Measurements from ENCODE around the gene PLXNA2.

Gene PLXNA2

DNA sequence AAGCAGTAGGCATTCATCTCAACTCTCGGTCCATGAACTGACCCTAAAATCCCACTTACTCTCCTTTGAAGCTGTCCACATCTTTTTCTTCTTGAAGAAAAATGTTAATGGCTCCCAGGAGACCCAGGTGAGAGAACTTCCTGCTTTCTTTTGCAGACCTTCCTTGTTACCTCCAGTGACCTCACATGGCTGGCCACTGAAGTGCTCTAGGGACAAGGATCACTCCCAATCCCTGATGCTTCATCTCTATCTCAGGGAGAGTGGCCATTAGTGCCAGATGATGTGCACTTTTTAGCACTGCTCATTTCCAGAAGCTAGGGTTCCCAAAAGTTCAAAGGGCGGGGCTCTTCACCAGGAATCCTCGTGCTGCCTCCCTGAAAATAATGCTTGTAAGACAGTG, 16.2 kb downstream of the PLXNA2 start:
- no peak overlapping the region for H3K4me3 ChIP-seq (ENCODE audit: low read depth in 1 of 2, low read length in 2 of 2)
- H3K27me3 ChIP-seq (ENCODE audit: insufficient read depth, low read length, poor library complexity) = peaks cover 58% of the 10 kb centered on the region
- H3K27ac ChIP-seq (ENCODE audit: low read length) = no peak overlapping the region
- no peak for ATAC-seq (ENCODE audit: insufficient read depth, low read depth)
- H3K9me3 ChIP-seq (ENCODE audit: insufficient read depth, low read length, severe bottlenecking) = no peaks in the 10 kb centered on the region
- no peaks in the 10 kb centered on the region for H3K4me1 ChIP-seq (ENCODE audit: insufficient read depth, low read length)
- no peaks in the 10 kb centered on the region for H3K79me2 ChIP-seq (ENCODE audit: insufficient read depth, low read length)
- H3K36me3 ChIP-seq (ENCODE audit: insufficient read depth, low read length) = no peaks in the 10 kb centered on the region
- no peak overlapping the region for H2AFZ ChIP-seq (ENCODE audit: low read depth, low read length)
- no peak for TF ChIP-seq EZH2 (IDR thresholded peaks at IDR 0.05; ENCODE audit: borderline replicate concordance, low read depth, low read length, severe bottlenecking)
- no peak for TF ChIP-seq CTCF (IDR thresholded peaks at IDR 0.05; ENCODE audit: borderline replicate concordance, extremely low read depth, low read length, poor library complexity, severe bottlenecking)
- no peak overlapping the region for H3K9ac ChIP-seq (ENCODE audit: low read depth, low read length)
- no peak overlapping the region for H3K4me2 ChIP-seq (ENCODE audit: insufficient read depth, low read length)
- H4K20me1 ChIP-seq (ENCODE audit: insufficient read depth, low read length) = peaks cover 3% of the 10 kb centered on the region; the same call in 1 of the 2 replicates
- DNase-seq = no peak

GRCh38 chr1:208227366-208227765, 16.8 kb downstream of the PLXNA2 start:
- Histone ChIP-seq H3K36me3 (ENCODE audit: insufficient read depth, low read length) (no peaks in the 10 kb centered on the region), H3K79me2 (ENCODE audit: insufficient read depth, low read length) (no peaks in the 10 kb centered on the region), H4K20me1 (ENCODE audit: insufficient read depth, low read length) (peaks cover 3% of the 10 kb centered on the region; the same call in 1 of the 2 replicates), H3K4me2 (ENCODE audit: insufficient read depth, low read length) (no peak overlapping the region), H3K9ac (ENCODE audit: low read depth, low read length) (no peak overlapping the region), H3K27me3 (ENCODE audit: insufficient read depth, low read length, poor library complexity) (peaks cover 58% of the 10 kb centered on the region), H3K27ac (ENCODE audit: low read length) (no peak overlapping the region), H3K4me3 (ENCODE audit: low read depth in 1 of 2, low read length in 2 of 2) (no peak overlapping the region), H3K4me1 (ENCODE audit: insufficient read depth, low read length) (no peaks in the 10 kb centered on the region), H3K9me3 (ENCODE audit: insufficient read depth, low read length, severe bottlenecking) (no peaks in the 10 kb centered on the region), H2AFZ (ENCODE audit: low read depth, low read length) (no peak overlapping the region)
- ATAC-seq (ENCODE audit: insufficient read depth, low read depth) (no peak), DNase-seq (no peak)
- TF ChIP-seq EZH2 (IDR thresholded peaks at IDR 0.05; ENCODE audit: borderline replicate concordance, low read depth, low read length, severe bottlenecking) (no peak), CTCF (IDR thresholded peaks at IDR 0.05; ENCODE audit: borderline replicate concordance, extremely low read depth, low read length, poor library complexity, severe bottlenecking) (no peak)

DNA sequence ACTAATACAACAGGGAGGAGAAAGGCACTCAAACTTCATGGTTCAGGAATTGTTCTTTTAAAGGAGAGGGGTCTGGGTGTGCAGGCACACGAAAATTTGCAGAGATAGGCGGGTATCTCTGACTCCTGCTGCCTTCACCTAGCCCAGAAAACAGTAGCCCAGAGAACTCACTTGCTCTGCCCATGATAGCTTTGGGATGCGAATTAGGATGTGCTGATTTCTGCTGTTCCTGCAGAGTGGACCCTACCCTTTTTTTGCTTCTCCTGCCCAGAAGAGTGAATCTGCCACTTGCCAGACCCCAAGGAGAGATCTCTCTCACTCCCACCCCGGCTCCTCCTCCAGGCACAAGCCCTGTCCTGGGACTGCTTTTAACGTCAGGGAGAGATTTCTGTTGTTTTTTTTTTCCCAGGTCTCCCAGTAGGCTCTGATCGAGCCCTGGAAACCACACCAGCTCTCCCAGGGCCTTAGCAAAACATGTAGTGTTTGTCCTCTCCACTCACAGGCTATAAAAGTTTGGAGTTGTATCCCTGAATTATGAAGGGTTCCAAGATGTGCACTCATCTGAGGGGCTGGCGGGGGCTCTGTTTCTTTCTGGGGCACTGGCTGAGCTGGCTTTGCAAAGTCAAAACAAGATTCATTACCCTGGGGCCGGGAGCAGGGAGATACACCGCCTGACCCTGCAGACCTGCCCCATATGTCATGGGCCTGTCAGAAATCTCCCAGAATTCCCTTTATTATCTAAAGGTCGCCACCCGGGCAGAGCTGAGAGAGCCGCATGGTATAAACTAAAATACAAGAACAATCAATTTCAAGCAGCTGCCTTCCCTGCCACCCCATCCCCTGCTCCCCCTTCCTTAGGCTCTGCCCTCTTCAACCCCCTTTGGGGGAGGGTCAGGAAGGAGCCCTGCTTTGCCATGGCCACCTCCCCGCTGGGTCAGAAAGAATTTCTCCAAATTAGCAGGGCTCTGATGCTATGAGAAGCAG, 17.9 kb downstream of the PLXNA2 start:
- H3K9me3 ChIP-seq (ENCODE audit: insufficient read depth, low read length, severe bottlenecking) = no peaks in the 10 kb centered on the region
- H4K20me1 ChIP-seq (ENCODE audit: insufficient read depth, low read length) = peaks cover 3% of the 10 kb centered on the region; the same call in 1 of the 2 replicates
- H3K4me2 ChIP-seq (ENCODE audit: insufficient read depth, low read length) = no peak overlapping the region
- no peak overlapping the region for H3K27ac ChIP-seq (ENCODE audit: low read length)
- no peaks in the 10 kb centered on the region for H3K79me2 ChIP-seq (ENCODE audit: insufficient read depth, low read length)
- no peak for DNase-seq
- no peak overlapping the region for H2AFZ ChIP-seq (ENCODE audit: low read depth, low read length)
- peaks cover 48% of the 10 kb centered on the region for H3K27me3 ChIP-seq (ENCODE audit: insufficient read depth, low read length, poor library complexity)
- no peaks in the 10 kb centered on the region for H3K4me1 ChIP-seq (ENCODE audit: insufficient read depth, low read length)
- TF ChIP-seq CTCF (IDR thresholded peaks at IDR 0.05; ENCODE audit: borderline replicate concordance, extremely low read depth, low read length, poor library complexity, severe bottlenecking) = no peak
- no peak for TF ChIP-seq EZH2 (IDR thresholded peaks at IDR 0.05; ENCODE audit: borderline replicate concordance, low read depth, low read length, severe bottlenecking)
- H3K36me3 ChIP-seq (ENCODE audit: insufficient read depth, low read length) = no peaks in the 10 kb centered on the region
- ATAC-seq (ENCODE audit: insufficient read depth, low read depth) = no peak
- no peak overlapping the region for H3K4me3 ChIP-seq (ENCODE audit: low read depth in 1 of 2, low read length in 2 of 2)
- no peak overlapping the region for H3K9ac ChIP-seq (ENCODE audit: low read depth, low read length)
